NCI-H1105 treated with DMSO at 0.1 percent for 48 hours (cell line): ENCODE measurements around the gene TMEM203.
"Not testable (repeated sequence)": the region's sequence is repeated elsewhere in the genome, so short reads cannot be mapped to it uniquely, and the experiment has no call there.

Source experiments
- DNase-seq: peaks from one replicate; lab custom pipeline; 2025; lab: John Stamatoyannopoulos, UW

The TMEM203 gene

DNA sequence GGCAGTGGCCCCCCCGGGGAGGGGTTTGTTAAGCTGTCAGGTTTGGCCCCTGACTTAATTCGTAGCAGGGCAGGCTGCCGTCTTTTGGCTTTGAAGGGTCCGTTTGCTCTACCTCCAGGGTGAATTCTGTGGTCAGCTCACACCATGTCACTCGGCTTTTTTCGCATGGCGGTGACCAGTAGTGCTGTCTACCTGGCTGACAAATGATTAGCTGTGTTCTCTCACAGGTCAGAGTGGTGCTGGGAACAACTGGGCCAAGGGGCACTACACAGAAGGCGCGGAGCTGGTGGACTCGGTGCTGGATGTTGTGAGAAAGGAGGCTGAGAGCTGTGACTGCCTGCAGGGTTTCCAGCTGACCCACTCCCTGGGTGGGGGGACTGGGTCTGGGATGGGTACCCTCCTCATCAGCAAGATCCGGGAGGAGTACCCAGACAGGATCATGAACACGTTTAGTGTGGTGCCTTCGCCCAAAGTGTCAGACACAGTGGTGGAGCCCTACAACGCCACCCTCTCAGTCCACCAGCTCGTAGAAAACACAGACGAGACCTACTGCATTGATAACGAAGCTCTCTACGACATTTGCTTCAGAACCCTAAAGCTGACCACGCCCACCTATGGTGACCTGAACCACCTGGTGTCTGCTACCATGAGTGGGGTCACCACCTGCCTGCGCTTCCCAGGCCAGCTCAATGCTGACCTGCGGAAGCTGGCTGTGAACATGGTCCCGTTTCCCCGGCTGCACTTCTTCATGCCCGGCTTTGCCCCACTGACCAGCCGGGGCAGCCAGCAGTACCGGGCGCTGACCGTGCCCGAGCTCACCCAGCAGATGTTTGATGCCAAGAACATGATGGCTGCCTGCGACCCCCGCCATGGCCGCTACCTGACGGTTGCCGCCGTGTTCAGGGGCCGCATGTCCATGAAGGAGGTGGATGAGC lies 37.1 kb upstream of the TMEM203 start:
- no peak for DNase-seq

DNA sequence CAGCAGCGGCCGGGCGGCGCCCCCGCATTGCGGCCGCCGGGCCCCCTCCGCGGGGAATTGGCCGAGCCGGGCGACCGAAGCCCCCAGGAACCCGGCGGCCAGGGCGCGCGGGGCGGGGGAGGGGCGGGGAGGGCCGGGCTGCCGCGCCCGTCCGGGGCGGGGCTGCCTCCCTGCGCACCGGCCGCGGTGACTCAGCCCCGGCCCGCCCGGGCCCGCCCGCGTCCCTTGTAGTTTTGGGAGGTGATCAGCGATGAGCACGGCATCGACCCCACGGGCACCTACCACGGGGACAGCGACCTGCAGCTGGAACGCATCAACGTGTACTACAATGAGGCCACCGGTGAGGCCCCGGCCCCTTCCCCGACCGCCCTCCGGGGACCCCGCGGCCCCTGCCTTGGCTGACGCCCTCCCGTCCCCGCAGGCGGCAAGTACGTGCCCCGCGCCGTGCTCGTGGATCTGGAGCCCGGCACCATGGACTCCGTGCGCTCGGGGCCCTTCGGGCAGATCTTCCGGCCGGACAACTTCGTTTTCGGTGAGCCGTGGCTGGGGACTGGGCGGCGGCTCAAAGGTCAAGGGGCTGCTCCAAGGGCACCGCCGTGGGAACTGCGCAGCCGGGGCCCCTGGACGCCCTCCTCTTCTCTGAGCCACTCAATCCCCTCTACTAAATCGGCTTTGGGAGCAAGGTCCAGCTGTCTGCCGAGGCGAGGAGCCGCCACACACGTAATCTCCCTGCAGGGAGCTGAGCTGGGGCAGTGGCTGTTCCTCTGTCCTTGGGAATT lies 36.2 kb upstream of the TMEM203 start:
- DNase-seq, result no peak

DNA sequence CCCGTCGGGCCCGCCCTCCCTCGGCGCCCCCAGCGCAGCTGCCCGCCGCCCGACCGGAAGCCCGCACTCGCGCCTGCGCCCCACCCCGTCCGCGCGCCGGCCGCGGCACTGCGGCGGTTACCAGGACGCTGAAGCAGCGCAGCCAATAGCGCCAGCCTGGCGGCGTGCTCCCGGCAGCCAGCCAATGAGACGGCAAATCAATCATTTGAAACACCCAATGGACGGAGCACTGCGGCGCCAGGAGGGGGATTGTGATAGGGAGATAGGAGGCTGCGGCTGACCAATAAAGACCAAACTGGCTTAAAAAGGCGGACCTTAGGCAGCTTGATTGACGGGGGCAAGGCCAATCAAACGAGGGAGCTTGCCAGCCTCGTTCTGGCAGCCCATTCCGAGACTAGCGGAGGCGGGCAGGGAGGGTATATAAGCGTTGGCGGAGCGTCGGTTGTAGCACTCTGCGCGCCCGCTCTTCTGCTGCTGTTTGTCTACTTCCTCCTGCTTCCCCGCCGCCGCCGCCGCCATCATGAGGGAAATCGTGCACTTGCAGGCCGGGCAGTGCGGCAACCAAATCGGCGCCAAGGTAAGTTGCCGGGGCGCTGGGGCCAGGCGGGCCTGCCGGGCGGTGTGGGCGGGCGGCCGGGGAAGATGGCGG lies 35.5 kb upstream of the TMEM203 start, which contains the start of gene TUBB4B:
Gene TUBB4B (plus strand): TSS at position 447 of the 649 bp plus-strand sequence. CDS start 74 bp downstream, at position 521.
- peak; percentile 99 for DNase-seq

DNA sequence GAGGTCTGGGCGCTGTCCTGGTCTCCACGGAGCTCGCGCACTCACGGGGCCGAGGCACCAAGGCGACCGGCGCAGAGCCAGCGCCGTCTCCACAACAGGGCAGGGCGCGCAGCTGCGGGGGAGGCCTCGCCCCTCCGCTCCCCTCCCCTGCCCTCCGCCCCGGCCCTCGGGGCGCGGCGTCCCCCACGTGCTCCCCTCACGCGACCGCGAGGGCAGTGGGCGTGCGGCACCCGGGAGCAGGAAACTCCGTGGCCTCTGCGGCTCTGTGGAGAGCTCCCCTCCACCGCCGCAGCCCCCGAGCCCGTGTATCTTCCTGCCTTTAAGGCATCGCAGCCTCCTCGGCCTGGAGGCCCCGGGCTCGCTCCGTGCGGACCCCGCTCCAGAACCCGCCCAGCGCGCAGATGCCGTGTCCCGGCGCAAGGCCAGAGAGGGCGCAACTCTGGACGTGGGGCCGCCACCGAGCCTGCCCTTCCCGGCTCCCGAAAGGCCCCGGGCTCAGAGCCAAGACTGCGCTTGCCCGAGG lies 34.9 kb upstream of the TMEM203 start:
- DNase-seq, result peak; percentile 55

DNA sequence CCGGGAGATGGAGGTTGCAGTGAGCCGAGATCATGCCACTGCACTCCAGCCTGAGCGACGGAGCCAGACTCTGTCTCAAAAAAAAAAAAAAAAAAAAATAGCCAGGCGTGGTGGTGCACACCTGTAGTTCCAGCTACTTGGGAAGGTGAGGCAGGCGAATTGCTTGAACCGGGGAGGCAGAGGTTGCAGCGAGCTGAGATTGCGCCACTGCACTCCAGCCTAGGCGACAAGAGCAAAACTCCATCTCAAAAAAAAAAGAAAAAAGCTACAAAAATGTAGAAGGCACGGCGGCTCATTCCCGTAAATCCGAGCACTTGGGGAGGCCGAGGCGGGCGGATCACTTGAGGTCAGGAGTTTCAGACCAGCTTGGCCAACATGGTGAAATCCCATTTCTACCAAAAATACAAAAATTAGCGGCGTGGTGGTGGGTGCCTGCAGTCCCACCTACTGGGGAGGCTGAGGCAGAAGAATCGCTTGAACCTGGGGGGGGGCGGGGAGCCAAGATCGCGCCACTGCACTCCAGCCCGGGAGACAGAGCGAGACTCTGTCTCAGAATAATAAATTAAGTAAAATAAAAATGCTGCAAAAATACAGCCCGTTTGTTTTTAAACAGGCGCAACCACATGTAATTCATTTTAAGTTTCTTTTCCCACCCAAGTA lies 34.2 kb upstream of the TMEM203 start:
- not testable (repeated sequence) for DNase-seq

DNA sequence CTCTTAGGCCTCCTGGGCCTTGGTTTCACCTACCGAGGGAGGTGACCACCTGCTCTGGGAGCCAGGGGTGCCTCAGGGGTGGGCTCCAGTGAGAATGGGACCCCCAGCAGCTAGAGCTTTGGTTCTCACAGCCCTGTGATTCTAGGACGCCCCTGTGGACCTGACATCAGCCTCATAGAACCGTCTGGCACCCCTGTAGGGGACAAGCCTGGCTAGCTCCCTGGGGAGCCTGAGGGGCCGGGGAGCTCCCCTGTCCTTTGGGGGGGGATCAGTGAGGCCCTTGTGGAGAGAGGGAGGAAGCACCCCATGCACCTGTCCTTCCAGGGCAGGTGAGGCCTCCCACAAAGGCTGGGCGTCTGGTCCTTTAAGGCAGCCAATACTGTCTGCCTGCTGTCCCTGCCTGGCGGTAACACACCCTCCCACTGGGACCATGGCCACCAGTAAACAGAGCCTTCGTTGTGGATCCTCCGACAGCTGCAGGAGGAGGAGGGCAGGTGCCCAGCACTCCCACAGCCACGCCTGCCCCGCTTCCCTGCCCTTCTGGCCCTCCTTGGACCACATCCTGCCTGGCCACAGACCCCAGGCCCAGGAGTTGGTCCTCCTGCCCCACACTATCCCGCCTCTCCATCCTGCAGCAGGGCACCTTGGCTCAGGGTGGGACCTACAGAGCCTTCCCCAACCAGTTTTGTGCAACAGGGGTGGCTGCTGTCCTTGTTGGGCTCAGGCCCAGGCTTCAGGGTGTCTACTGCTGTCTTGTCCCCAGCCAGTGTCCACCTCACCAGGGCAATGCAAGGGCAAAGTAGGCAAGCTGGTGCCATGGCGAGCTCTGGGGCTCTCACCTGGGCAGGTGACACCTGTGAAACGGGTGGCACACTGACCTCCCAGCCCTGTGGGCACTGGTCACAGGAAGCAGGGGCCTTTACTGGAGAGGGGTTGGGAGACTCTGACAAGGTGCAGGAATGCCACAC lies 32.6 kb upstream of the TMEM203 start:
- no peak for DNase-seq

DNA sequence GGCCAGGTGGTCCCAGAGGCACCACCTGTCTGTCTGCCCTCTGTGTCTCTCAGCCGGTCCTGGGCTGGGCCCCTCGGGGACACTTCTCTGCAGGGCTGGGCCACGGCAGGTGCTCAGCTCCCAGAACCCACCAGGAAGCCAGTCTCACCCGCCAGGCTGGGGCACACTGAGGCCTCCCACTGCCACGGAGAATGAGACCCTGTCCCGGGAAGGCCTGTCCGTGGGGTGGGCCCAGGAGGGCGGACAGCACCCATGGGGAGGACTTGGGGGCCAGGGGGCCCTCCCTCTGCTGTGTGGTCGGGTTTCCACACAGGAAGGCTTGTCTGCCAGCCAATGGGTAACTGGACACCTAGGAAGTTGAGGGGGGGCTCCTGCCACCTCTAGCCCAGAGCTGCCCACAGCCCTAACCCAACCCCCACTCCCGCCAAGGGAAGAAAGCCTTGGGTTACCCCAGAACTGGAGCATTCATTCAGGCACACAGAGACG lies 31.5 kb upstream of the TMEM203 start:
- no peak for DNase-seq

DNA sequence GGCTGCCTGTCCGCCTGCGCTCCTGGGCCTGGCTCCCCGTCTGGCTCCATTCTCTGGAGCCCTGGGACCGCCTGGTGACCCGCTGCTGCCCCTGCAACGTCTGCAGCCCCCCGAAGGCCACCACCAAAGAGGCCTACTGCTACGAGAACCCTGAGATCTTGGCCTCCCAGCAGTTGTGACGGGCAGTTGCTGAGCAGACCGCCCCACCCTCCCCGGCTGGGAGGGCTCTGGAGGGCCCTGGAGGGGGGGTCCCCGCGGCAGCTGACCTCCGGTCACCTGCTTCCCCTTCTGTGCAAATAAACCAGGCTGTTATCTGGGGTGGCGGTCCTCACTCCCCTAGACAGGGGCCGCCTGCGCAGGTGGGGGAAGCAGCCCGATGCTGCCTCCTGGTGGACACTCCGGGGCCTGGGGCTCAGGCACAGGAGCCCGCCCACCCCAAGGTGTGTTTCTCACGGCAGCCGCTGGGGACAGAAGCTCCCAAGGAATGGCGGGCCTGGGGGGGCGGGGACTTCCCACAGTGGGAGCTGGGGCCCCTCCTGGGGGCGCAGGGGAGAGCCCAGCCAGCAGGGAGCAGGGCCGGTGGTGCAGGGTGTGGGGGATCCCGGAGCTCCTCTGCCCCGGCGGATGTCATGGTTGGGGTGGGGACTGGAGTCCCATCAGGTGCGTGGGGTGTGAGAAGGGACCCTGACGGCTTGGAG lies 30.9 kb upstream of the TMEM203 start:
- peak; percentile 64 for DNase-seq

DNA sequence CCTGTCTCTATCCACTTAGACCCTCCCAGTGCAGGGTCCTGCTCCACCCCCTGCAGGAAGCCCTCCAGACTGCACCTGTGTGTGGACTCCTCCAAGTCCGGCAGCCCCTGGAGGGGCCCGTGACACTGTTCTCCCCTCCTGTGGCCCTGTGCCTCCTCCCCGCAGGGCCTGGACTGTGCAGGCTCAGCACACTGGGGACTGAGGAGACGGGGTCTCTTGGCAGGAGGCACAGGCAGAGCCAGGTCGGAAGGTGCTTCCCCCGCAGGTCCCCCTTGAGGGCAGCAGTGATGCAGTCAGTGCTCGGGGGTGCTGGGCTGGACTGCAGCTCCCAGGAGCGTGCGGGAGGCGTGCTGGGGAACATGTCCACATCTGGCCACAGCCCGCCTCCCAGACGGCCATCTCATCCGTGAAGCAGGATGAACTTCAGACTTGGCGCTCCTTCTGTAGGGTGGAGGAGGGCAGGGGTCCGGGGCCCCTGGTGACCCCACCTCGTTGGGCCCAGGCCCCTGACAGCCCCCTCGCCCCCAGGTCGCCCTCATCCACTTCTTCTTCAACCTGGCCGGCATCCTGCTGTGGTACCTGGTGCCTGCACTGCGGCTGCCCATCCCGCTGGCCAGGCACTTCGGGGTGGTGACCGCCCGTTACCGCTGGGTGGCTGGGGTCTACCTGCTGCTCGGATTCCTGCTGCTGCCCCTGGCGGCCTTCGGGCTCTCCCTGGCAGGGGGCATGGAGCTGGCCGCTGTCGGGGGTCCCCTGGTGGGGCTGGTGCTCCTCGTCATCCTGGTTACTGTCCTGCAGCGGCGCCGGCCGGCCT lies 30.2 kb upstream of the TMEM203 start:
- DNase-seq, result no peak

DNA sequence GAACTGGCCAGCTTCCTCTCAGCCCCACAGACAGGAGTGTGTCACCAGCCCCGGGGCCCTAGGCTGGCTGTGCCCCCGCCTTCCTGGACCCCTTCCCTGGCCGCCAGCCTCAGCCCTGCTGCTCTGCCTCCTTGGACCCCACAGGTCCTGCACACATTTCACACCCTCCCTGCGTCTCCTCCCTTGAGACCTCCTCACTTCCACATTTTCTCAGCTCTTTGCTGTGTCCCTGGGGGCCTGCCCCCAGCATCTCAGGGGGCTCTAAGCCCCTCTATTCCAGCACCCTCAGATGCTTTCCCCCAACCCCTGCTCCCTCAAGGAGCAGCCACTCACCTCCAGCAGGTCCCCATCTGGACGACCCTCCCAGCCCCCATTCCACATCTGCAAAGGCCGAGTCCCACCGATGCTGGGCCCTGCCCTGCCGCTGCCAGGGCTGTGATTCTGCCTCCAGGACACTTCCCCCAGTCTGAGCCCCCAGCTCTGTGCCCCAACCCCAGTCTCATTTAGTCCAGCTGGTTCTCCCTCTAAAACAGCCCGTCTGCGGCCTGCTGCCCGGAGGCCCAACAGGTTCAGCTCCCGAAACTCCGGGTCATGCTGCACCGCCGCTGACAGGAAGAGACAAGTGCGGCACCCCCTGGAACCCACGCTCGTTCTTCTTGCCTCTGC lies 29.4 kb upstream of the TMEM203 start:
- no peak for DNase-seq

DNA sequence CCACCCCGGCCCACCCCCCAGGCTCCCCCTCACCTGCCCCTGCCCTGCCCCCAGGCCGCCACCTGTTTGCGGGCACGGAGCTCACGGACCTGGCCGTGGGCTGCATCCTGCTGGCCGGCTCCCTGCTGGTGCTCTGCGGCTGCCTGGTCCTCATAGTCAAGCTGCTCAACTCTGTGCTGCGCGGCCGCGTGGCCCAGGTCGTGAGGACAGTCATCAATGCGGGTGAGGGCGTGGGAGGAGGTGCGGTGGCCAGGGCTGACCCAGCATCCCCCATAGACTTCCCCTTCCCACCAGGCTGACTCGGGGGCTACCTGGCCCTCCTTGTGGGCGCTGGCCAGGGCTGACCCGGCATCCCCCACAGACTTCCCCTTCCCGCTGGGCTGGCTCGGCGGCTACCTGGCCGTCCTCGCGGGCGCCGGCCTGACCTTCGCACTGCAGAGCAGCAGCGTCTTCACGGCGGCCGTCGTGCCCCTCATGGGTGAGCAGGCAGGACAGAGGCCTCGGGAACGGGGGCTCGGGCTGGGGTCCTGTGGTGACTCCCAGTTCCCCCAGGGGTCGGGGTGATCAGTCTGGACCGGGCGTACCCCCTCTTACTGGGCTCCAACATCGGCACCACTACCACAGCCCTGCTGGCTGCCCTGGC lies 28.7 kb upstream of the TMEM203 start:
- DNase-seq, result no peak

DNA sequence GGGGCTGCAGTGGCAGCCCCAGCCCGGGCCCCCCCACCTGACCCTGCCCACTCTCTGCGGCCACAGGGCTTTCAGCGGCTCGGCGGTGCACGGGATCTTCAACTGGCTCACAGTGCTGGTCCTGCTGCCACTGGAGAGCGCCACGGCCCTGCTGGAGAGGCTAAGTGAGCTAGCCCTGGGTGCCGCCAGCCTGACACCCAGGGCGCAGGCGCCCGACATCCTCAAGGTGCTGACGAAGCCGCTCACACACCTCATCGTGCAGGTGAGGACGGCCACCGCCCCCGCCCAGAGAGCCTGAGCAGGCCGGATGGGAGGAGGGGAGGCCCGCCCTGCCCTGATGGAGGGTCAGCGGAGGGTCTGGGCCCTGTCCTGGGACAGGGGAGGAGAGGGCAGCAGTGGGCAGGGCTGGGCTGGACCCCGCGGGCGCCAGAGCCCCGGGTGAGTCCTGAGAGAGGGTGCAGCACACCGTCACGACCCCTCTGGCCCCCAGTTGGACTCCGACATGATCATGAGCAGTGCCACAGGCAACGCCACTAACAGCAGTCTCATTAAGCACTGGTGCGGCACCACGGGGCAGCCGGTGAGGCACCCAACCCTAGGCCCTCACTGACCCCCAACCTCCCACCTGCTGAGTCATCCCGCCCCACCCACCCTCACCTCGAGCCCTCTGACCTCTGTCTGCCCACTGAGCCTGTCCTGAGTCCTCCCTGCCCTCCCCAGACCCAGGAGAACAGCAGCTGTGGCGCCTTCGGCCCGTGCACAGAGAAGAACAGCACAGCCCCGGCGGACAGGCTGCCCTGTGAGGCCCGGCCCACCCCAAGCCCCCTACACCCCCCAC lies 27.9 kb upstream of the TMEM203 start:
- DNase-seq, result no peak

DNA sequence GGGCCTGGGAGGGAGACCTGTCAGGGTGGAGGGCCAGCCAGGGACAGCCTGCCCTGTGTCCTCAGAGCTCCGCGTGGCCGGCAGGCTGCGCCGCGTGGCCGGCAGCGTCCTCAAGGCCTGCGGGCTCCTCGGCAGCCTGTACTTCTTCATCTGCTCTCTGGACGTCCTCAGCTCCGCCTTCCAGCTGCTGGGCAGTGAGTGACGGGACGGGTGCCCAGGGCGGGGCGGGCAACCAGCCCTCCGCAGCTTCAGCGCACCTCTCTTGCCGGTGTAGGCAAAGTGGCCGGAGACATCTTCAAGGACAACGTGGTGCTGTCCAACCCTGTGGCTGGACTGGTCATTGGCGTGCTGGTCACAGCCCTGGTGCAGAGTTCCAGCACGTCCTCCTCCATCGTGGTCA lies 27.1 kb upstream of the TMEM203 start:
- DNase-seq, result no peak

DNA sequence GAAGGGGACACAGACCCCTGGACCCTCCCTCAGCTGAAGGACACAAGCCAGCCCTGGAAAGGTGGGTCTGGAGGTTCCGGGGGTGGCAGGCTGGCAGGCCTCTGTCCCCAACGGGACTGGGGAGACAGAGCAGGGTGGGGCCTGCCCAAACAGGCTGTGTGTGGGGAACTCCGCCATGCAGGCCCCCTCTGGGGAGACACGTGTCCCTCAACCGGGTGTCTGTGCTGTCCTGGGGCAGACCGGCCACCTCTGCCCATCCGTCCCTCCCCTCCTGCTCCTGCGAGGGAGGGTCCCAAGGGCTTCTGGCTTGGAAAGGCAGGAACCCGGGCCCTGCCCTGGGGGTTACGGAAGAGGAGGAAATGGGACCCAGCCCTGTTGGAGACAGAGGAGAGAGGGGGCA lies 26.7 kb upstream of the TMEM203 start:
- no peak for DNase-seq

DNA sequence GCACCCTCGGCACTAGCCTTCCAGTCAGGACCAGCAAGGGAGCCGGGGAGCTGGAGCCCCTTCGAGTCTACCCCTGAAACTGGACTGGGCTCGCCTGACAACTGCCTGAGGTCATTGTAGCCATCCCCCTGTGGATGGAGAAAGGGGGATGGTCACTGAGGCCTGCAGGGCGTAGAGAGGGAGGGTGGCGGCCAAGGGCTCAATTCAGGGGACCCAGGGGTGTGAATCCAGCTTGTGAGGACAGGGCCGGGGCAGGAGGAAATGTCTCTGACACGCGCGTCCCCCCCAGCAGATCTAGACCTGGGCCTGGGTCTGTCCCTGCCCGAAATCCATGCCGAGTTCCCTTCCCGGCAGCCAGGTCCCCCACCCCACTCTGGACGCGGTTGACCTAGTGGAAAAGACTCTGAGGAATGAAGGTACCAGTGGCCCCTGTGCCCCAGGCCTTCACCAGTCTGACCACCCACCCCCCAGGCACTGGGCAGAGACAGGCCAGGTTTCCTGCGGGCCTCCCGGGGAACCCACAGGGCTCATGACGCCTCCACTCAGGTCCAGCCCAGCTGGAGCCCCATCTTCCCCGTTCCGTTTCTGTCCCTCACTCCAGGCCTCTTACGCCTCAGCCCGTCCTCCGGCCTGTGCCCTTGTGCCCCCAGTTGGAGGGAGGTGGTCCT lies 26.1 kb upstream of the TMEM203 start:
- DNase-seq, result no peak

DNA sequence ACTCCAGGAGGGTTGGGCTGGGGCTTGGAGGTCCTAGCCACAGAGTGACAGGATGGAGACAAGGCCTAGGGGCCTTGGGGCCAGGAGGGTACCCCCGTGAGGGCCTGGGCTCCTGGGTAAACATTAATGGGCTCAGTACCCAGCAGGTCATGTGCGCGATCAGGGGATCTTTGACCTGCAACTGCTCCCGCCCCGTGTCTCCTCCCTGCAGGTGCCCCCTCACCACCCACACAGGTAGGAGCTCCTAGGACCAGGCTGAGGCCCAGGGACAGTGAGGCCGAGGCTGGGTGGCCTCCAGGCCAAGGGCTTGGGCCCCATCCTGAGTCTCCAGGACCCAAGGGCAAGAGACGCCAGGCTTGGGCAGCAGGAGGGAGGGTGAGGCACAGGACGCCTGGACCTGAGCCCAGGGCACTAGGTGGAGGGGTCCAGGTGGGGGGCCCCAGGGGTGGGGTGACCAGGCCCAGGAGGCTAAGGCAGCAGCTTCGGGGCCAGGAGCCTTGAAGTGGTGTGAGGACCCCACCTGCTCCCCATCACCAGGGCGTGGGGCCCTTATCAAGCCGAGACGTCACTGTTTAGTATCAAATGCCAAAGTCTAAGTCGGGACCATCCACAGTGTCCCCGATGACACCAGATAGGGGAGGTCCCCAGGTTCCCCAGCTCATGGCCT lies 25.4 kb upstream of the TMEM203 start, which contains the start of gene SLC34A3:
Gene SLC34A3 (plus strand): TSS at position 197 of the 667 bp plus-strand sequence. CDS start 802 bp downstream, outside the sequence.
- no peak for DNase-seq
